Astrocyte (in vitro differentiated cells and primary cell): ENCODE results near the gene MARF1. TPM values are rescaled to one million over a fixed set of nuclear protein-coding genes. Genes with fewer than 3 reads are reported as not detected.

Experiments
- DNase-seq: peaks from one replicate; pipeline ENCODE4 v3.0.0-alpha.2; 2010; ENCODE audit warnings: low read depth
- FAIRE-seq: peaks from 2 replicates; lab custom pipeline; 2011; peaks lifted over from hg19 to GRCh38; lab: Jason Lieb, UNC
- H2AFZ ChIP-seq: 2 replicates; pipeline ENCODE4 v1.6.0; 2012; ENCODE audit warnings: low read depth, low read length, inconsistent platforms
- H3K27ac ChIP-seq: 2 replicates; pipeline ENCODE4 v1.5.1; 2011; ENCODE audit warnings: low read depth, low read length, inconsistent platforms
- H3K27me3 ChIP-seq: 2 replicates; pipeline ENCODE4 v1.6.0; 2011; ENCODE audit warnings: low read length, inconsistent platforms; ENCODE audit not compliant: insufficient read depth
- H3K36me3 ChIP-seq: 2 replicates; pipeline ENCODE4 v1.5.1; 2011; ENCODE audit warnings: low read length, inconsistent platforms; ENCODE audit not compliant: insufficient read depth
- H3K4me1 ChIP-seq: 2 replicates; pipeline ENCODE4 v1.5.1; 2011; ENCODE audit warnings: low read length, inconsistent platforms; ENCODE audit not compliant: insufficient read depth
- H3K4me2 ChIP-seq: 2 replicates; pipeline ENCODE4 v1.6.0; 2012; ENCODE audit warnings: low read length, inconsistent platforms
- H3K4me3 ChIP-seq: 2 replicates; pipeline ENCODE4 v1.5.1; 2011; ENCODE audit warnings: low read depth, mild to moderate bottlenecking, low read length, inconsistent platforms; ENCODE audit not compliant: insufficient read depth
- H3K79me2 ChIP-seq: 2 replicates; pipeline ENCODE4 v1.6.0; 2012; ENCODE audit warnings: mild to moderate bottlenecking, low read length, inconsistent platforms; ENCODE audit not compliant: insufficient read depth
- H3K9ac ChIP-seq: 2 replicates; pipeline ENCODE4 v1.6.0; 2012; ENCODE audit warnings: mild to moderate bottlenecking, low read length, inconsistent platforms
- H3K9me3 ChIP-seq: 2 replicates; pipeline ENCODE4 v1.5.1; 2012; ENCODE audit warnings: low read depth, mild to moderate bottlenecking, low read length, inconsistent platforms; ENCODE audit not compliant: insufficient read depth
- H4K20me1 ChIP-seq: 2 replicates; pipeline ENCODE4 v1.6.0; 2012; ENCODE audit warnings: low read length, inconsistent platforms; ENCODE audit not compliant: insufficient read depth
- H3K27ac Mint-ChIP-seq: one replicate; pipeline ENCODE4 v1.8.0; 2021; ENCODE audit warnings: mild to moderate bottlenecking, mixed read lengths; ENCODE audit not compliant: unreplicated experiment
- H3K27me3 Mint-ChIP-seq: one replicate; pipeline ENCODE4 v1.8.0; 2021; ENCODE audit warnings: low read depth, mixed read lengths; ENCODE audit not compliant: unreplicated experiment
- H3K36me3 Mint-ChIP-seq: one replicate; pipeline ENCODE4 v1.8.0; 2021; ENCODE audit warnings: low read depth, mixed read lengths; ENCODE audit not compliant: unreplicated experiment
- H3K4me1 Mint-ChIP-seq: one replicate; pipeline ENCODE4 v1.8.0; 2021; ENCODE audit warnings: low read depth, mixed read lengths; ENCODE audit not compliant: unreplicated experiment
- H3K4me3 Mint-ChIP-seq: one replicate; pipeline ENCODE4 v1.8.0; 2021; ENCODE audit warnings: mild to moderate bottlenecking, moderate library complexity, mixed read lengths; ENCODE audit not compliant: unreplicated experiment
- H3K9me3 Mint-ChIP-seq: one replicate; pipeline ENCODE4 v1.8.0; 2021; ENCODE audit warnings: mild to moderate bottlenecking, mixed read lengths; ENCODE audit not compliant: unreplicated experiment
- CTCF ChIP-seq: IDR thresholded peaks from 2 replicates; pipeline ENCODE4 v1.5.1; 2011; ENCODE audit warnings: low read depth, mild to moderate bottlenecking, inconsistent platforms, low read length, moderate library complexity; ENCODE audit not compliant: insufficient read depth
- EZH2 ChIP-seq: IDR thresholded peaks from 2 replicates; pipeline ENCODE4 v1.6.1; 2012; ENCODE audit warnings: mild to moderate bottlenecking, low read length, inconsistent platforms; ENCODE audit not compliant: insufficient read depth
- total RNA-seq: library from RNA; stranded (reverse); gene quantifications from 2 replicates; pipeline ENCODE4 v1.2.1, GENCODE V29; 2021

MARF1 gene
- total RNA-seq, 1 donor from 2014 or later, result 47.4 TPM

- Histone ChIP-seq H4K20me1 (peaks cover 3% of the 10 kb centered on the region), H2AFZ (peak overlapping the region; percentile 82), H3K27ac (peak overlapping the region; percentile 73), H3K4me2 (peak overlapping the region; percentile 84), H3K4me1 (peaks cover 16% of the 10 kb centered on the region), H3K79me2 (peaks cover 36% of the 10 kb centered on the region), H3K9ac (peak overlapping the region; percentile 100), H3K4me3 (peak overlapping the region; percentile 68), H3K9me3 (no peaks in the 10 kb centered on the region), H3K36me3 (peaks cover 11% of the 10 kb centered on the region), H3K27me3 (no peaks in the 10 kb centered on the region)
- TF ChIP-seq EZH2 (no peak), CTCF (no peak)
- FAIRE-seq (no peak), DNase-seq (no peak)
- H3K27ac Mint-ChIP-seq, result no peak overlapping the region
- no peaks in the 10 kb centered on the region for H3K36me3 Mint-ChIP-seq
- peaks cover 4% of the 10 kb centered on the region for H3K4me1 Mint-ChIP-seq
- H3K27me3 Mint-ChIP-seq, result no peaks in the 10 kb centered on the region
- H3K4me3 Mint-ChIP-seq, result peak overlapping the region; percentile 92
- no peaks in the 10 kb centered on the region for H3K9me3 Mint-ChIP-seq
Measured at GRCh38 chr16:15641753-15642556, 999 bp downstream of the MARF1 start.

GRCh38 chr16:15640966-15641365 is 2.0 kb downstream of the MARF1 start:
- Mint-ChIP-seq H3K36me3 (no peaks in the 10 kb centered on the region), H3K9me3 (no peaks in the 10 kb centered on the region), H3K4me1 (peaks cover 4% of the 10 kb centered on the region), H3K27me3 (no peaks in the 10 kb centered on the region), H3K27ac (no peak overlapping the region), H3K4me3 (no peak overlapping the region)
- no peak overlapping the region for H3K4me2 ChIP-seq
- peaks cover 16% of the 10 kb centered on the region for H3K4me1 ChIP-seq
- FAIRE-seq (no peak), DNase-seq (no peak)
- peaks cover 20% of the 10 kb centered on the region for H3K36me3 ChIP-seq
- H3K79me2 ChIP-seq, result peaks cover 36% of the 10 kb centered on the region
- no peaks in the 10 kb centered on the region for H3K27me3 ChIP-seq
- no peak overlapping the region for H3K4me3 ChIP-seq
- peaks cover 3% of the 10 kb centered on the region for H4K20me1 ChIP-seq
- TF ChIP-seq CTCF (no peak), EZH2 (no peak)
- no peak overlapping the region for H2AFZ ChIP-seq
- no peaks in the 10 kb centered on the region for H3K9me3 ChIP-seq
- no peak overlapping the region for H3K9ac ChIP-seq
- H3K27ac ChIP-seq, result no peak overlapping the region

- TF ChIP-seq EZH2 (no peak), CTCF (no peak)
- no peak overlapping the region for H3K4me3 Mint-ChIP-seq
- peaks cover under 1% of the 10 kb centered on the region for H3K4me1 Mint-ChIP-seq
- no peak for DNase-seq
- Histone ChIP-seq H3K9ac (no peak overlapping the region), H3K27ac (no peak overlapping the region), H3K4me3 (no peak overlapping the region), H3K27me3 (no peaks in the 10 kb centered on the region), H2AFZ (no peak overlapping the region), H4K20me1 (peaks cover 3% of the 10 kb centered on the region), H3K79me2 (peaks cover 36% of the 10 kb centered on the region), H3K9me3 (no peaks in the 10 kb centered on the region), H3K4me1 (peaks cover 13% of the 10 kb centered on the region), H3K4me2 (no peak overlapping the region), H3K36me3 (peaks cover 38% of the 10 kb centered on the region)
- no peaks in the 10 kb centered on the region for H3K36me3 Mint-ChIP-seq
- no peaks in the 10 kb centered on the region for H3K27me3 Mint-ChIP-seq
- FAIRE-seq, result no peak
- H3K9me3 Mint-ChIP-seq, result no peaks in the 10 kb centered on the region
- H3K27ac Mint-ChIP-seq, result no peak overlapping the region
Measured at GRCh38 chr16:15639061-15639568, 3.8 kb downstream of the MARF1 start.
